Measurements from ENCODE around the gene CRIM1.

Gene CRIM1

GRCh38 chr2:36373149-36373926, 17.8 kb downstream of the CRIM1 start:
- no peak overlapping the region for H3K4me3 ChIP-seq (ENCODE audit: low read depth, low read length)
- TF ChIP-seq, protein P1, sequence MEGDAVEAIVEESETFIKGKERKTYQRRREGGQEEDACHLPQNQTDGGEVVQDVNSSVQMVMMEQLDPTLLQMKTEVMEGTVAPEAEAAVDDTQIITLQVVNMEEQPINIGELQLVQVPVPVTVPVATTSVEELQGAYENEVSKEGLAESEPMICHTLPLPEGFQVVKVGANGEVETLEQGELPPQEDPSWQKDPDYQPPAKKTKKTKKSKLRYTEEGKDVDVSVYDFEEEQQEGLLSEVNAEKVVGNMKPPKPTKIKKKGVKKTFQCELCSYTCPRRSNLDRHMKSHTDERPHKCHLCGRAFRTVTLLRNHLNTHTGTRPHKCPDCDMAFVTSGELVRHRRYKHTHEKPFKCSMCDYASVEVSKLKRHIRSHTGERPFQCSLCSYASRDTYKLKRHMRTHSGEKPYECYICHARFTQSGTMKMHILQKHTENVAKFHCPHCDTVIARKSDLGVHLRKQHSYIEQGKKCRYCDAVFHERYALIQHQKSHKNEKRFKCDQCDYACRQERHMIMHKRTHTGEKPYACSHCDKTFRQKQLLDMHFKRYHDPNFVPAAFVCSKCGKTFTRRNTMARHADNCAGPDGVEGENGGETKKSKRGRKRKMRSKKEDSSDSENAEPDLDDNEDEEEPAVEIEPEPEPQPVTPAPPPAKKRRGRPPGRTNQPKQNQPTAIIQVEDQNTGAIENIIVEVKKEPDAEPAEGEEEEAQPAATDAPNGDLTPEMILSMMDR (IDR thresholded peaks at IDR 0.05; ENCODE audit: borderline replicate concordance, insufficient read depth, low read depth, low read length) = no peak

DNA sequence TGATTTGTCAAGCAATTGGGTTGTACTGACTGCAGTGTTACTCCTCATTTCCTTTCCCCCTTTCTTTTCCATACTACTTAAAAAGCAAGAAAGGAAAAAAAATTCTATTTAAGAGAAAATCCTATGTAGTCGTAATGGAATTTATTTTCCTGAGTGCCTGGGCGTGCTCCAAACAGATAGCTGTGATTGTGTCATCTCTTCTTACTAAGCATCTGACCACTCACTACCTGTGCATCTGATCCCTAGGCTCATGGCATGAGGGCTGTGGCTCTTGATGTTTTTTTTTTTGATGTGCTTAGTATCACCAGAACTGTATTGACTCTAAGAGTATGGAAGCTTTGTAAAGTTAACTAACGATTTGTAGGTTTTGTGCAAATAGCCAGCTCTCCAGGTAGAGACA, 19.0 kb downstream of the CRIM1 start:
- H3K4me3 ChIP-seq (ENCODE audit: low read depth, low read length) = no peak overlapping the region
- TF ChIP-seq, protein P1 (IDR thresholded peaks at IDR 0.05; ENCODE audit: borderline replicate concordance, insufficient read depth, low read depth, low read length) = no peak

DNA sequence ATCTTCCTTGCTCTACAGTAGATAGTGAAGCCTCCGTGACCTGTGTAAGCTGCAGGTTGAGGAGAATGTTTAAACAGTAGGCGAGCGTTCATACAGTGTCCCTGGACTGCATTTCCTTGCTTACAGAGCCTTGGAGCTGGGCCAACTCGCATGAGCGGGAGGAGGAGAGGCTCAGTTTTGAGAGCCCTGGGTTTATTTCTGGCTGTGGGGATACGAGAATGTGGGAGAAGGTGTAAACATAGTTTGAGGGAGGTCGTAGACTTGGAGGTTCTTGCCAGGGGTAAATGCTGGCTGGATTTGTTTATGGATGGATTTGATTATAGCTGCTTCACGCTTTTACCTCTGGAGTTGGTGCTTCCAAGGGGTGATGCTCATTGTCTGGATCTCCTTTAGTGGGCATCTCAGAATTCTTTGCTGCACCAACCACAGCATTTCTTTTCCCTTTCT, 20.8 kb downstream of the CRIM1 start:
- no peak overlapping the region for H3K4me3 ChIP-seq (ENCODE audit: low read depth, low read length)
- TF ChIP-seq, protein P1 (IDR thresholded peaks at IDR 0.05; ENCODE audit: borderline replicate concordance, insufficient read depth, low read depth, low read length) = no peak

- H3K4me3 ChIP-seq (ENCODE audit: low read depth, low read length) = no peak overlapping the region
- TF ChIP-seq, protein P1 (IDR thresholded peaks at IDR 0.05; ENCODE audit: borderline replicate concordance, insufficient read depth, low read depth, low read length) = no peak
Observed at GRCh38 chr2:36376992-36377738, 21.6 kb downstream of the CRIM1 start.

- no peak overlapping the region for H3K4me3 ChIP-seq (ENCODE audit: low read depth, low read length)
- TF ChIP-seq, protein P1 (IDR thresholded peaks at IDR 0.05; ENCODE audit: borderline replicate concordance, insufficient read depth, low read depth, low read length) = no peak
Observed at GRCh38 chr2:36379710-36380448, 24.3 kb downstream of the CRIM1 start.

DNA sequence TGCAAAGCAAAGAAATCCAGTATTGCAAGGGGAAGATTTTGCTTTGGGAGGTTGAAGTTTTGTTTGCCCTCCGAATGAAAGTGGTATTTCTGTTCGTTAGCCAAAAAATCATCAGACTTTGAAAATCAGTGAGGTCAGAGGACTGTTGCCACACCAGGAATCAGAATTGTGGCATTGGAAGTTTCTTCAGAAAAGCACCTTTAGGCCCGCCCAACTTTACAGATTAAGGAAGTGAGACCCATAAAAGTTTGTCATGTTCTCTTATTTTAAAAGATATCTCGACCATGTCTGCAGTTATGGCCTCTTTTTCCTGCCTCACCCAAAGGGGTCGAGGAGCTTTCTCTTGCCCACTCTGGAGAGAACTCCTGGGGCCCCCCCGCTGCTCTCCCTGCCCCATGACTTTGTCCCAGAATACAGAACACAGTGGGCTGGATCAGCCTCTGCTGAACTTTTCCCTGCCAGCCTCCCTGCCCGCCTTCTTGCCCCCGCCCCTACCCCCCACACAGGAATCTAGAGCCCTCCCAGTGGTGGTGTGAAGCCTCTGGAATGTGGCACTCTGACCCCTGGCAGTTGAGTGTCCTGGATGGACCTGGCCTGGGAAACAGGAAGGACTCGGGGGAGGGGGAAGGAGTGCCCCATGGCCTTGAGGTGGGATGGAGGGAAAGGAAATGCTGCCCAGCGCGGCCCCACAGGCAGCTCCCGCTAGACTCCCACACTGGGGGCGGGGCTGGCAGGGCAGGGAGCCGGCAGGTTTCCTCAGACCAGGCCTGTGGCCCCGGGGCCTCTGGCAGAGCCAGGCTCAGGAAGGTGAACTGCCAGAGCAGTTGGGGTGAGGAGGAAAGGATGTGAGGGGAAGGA, 25.3 kb downstream of the CRIM1 start:
- no peak overlapping the region for H3K4me3 ChIP-seq (ENCODE audit: low read depth, low read length)
- TF ChIP-seq, protein P1 (IDR thresholded peaks at IDR 0.05; ENCODE audit: borderline replicate concordance, insufficient read depth, low read depth, low read length) = no peak

Measured in GM12875 (cell line).